GM21825 (cell line): ENCODE measurements around the gene PASK.

Source experiments
- ATAC-seq: cut with Tn5 transposase; IDR thresholded peaks from one replicate; pipeline ENCODE4 v1.9.1; 2021; ENCODE audit warnings: mild to moderate bottlenecking, moderate library complexity; ENCODE audit not compliant: unreplicated experiment

PASK gene

GRCh38 chr2:241068942-241069810 lies 80.1 kb downstream of the PASK start:
- no peak for ATAC-seq

DNA sequence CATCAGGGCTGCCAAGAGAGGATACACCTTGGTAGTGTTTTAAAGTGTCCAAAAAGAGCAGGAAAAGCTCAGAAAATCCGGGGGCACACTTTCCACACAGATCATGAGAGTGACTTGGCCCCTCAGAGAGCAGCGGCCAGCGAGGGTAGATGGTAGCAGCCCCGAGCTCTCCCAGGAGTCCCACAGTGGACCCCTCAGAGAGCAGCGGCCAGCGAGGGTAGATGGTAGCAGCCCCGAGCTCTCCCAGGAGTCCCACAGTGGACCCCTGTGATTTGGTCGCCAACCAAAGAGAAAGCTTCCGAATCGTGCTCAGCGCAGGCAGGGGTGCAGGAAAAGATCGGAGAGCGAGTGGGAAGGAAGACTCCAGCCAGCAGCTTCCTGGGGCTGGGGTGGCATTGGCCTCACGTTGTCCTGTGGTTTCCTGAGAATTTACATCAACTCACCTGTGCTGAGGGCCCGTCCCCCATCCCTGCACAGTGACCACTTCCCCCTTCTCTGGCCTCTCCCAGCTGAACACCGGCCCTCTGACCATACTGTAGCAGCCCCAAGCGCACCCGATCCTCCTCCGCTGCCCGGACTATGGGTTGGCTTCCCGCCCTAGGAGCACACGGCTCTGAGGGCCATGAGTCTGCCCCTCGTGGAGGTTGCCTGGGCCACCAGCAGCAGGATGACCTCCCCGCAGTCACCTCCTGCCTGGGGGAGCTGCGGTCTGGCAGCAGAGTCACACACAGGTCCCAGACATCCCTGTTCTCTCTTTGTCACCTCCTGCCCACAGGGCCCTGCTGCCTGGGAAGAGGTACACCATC lies 80.9 kb downstream of the PASK start:
- no peak for ATAC-seq

DNA sequence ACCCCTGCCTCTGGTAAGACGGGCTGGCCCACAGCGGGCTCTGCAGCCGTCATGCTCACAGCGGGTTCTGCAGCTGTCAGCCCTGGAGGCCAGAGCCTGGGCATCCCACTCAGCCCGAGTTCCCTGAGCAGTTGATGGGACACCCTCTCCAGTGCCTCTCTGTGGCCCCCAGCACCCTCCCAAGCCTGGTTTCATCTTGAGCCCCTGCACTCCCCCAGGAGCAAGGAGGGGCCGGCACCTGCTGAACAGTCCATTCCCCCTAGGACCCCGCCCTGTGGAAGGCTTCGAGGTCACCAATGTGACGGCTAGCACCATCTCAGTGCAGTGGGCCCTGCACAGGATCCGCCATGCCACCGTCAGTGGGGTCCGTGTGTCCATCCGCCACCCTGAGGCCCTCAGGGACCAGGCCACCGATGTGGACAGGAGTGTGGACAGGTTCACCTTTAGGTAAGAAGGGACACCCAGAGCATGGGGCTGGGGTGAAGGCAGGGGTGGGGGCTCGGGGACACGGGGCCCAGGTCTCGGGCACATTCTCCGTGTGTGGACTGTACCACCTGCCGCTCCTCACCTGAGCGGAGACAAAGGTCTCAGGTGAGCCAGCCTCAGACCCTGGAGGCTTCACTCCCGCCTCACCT lies 81.7 kb downstream of the PASK start:
- no peak for ATAC-seq

DNA sequence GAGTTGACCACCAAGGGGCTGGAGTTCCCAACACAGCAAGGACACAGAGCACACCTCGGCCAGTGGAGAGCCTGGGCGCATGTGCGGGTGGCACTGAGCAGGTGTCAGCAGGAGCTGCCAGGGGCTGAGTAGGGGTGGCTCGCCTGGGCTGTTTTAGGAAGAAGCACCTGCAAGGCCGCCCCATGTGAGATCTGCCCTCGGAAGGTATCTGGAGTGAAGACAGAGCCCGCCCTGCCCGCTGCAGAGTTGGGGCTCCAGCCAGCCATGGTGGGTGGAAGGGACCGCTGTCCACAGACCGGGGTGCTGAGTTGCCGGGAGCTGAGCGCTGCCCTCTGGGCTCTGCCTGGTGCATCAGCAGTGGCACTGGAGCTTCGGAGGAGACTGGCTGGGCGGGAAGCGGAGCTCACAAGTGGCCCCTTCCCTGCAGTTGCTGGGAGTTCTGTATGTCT lies 82.4 kb downstream of the PASK start:
- ATAC-seq = no peak

GRCh38 chr2:241066171-241066892 lies 82.9 kb downstream of the PASK start:
- ATAC-seq = no peak

- ATAC-seq = no peak
Observed at GRCh38 chr2:241065355-241065803, 83.9 kb downstream of the PASK start.

- ATAC-seq = no peak
Observed at GRCh38 chr2:241064802-241065354, 84.4 kb downstream of the PASK start.

DNA sequence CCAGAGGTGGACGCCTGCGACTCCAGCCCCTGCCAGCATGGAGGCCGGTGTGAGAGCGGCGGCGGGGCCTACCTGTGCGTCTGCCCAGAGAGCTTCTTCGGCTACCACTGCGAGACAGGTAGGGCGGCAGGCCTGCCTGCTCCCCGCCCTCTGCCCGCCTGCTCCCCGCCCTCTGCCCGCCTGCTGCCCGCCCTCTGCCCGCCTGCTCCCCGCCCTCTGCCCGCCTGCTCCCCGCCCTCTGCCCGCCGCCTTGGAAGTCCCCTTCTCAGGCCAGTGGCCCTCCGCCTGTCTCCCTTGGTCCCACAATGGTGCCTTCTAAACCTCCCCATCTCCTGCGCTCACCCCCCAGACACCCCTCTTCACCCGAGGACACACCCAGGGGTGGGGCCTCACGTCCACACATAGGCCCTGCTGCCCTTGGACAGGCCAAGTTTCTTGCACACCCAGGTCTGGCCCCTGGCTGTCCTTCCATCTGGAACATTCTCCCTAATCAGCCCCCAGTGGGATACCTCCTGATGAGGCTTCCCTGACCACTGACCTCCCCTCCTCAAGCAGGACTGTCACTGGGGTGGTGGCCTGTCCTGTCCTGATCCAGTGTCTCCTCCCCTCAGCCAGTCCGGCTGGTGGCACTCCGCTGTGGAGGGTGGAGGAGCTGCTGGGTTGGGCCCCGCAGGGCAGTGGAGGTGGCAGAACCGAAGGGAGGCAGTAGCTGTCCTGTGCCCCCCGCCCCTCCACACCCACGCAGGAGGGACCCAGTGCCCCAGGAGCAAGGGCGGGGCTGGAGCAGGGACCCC lies 85.1 kb downstream of the PASK start:
- no peak for ATAC-seq

DNA sequence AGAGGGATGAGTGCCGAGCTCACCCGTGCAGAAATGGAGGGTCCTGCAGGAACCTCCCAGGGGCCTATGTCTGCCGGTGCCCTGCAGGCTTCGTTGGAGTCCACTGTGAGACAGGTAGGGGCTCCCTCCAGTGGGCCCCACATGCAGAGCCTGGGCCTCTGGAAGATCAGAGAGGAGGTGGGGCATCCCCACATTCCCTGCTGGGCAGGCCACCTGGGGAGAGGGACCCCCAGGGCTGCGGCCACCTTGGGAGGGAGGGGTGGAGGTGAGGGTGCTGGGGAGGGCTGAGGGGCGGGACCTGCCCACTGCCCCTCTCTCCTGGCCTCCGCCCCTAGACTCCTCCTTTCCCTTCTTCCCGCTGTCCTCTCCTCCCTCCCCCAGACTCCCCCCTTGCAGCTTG lies 85.7 kb downstream of the PASK start:
- ATAC-seq = no peak

- no peak for ATAC-seq
Observed at GRCh38 chr2:241063093-241063551, 86.2 kb downstream of the PASK start.

GRCh38 chr2:241062389-241063092 lies 86.7 kb downstream of the PASK start:
- no peak for ATAC-seq

DNA sequence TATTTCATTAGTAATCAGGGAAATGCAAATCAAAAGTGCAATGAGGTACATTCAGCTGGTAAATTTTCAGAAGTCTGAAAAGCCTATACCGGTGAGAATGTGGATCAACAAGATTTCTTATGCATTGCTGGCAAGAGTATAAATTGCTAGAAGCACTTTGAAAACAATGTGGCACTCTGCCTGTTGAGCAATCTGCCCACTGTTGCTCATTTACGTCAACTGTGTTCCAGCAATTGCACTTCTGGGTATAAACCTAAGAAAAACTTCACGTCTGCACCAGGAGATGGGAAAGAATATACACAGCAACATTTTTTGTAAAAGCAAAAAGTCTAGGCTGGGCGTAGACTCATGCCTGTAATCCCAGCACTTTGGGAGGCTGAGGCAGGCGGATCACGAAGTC lies 88.0 kb downstream of the PASK start:
- ATAC-seq = no peak
